ENCODE data around the gene CLMN.

Gene CLMN

GRCh38 chr14:95361373-95362137 is 41.8 kb upstream of the CLMN start:
- Mint-ChIP-seq H3K4me3 (peak overlapping the region; percentile 69), H3K4me1 (peaks cover 42% of the 10 kb centered on the region), H3K27ac (no peak overlapping the region), H3K9me3 (no peaks in the 10 kb centered on the region), H3K27me3 (ENCODE audit: low read depth, poor library complexity) (peaks cover 47% of the 10 kb centered on the region), H3K36me3 (ENCODE audit: low read depth) (no peaks in the 10 kb centered on the region)
- TF ChIP-seq CTCF (IDR thresholded peaks at IDR 0.05), result peak; percentile 59
- peak; percentile 35 for DNase-seq

GRCh38 chr14:95360828-95361227 is 41.1 kb upstream of the CLMN start:
- H3K4me1 Mint-ChIP-seq, result peaks cover 42% of the 10 kb centered on the region
- no peaks in the 10 kb centered on the region for H3K36me3 Mint-ChIP-seq (ENCODE audit: low read depth)
- DNase-seq, result no peak
- no peak overlapping the region for H3K4me3 Mint-ChIP-seq
- H3K27ac Mint-ChIP-seq, result no peak overlapping the region
- TF ChIP-seq CTCF (IDR thresholded peaks at IDR 0.05), result no peak
- H3K27me3 Mint-ChIP-seq (ENCODE audit: low read depth, poor library complexity), result peaks cover 47% of the 10 kb centered on the region
- no peaks in the 10 kb centered on the region for H3K9me3 Mint-ChIP-seq

GRCh38 chr14:95359994-95360826 is 40.5 kb upstream of the CLMN start:
- TF ChIP-seq CTCF (IDR thresholded peaks at IDR 0.05), result no peak
- Mint-ChIP-seq H3K27ac (no peak overlapping the region), H3K4me1 (peaks cover 42% of the 10 kb centered on the region), H3K9me3 (peaks cover 4% of the 10 kb centered on the region), H3K4me3 (no peak overlapping the region), H3K27me3 (ENCODE audit: low read depth, poor library complexity) (peaks cover 47% of the 10 kb centered on the region), H3K36me3 (ENCODE audit: low read depth) (no peaks in the 10 kb centered on the region)
- DNase-seq, result peak; percentile 62

GRCh38 chr14:95356245-95356869 is 36.6 kb upstream of the CLMN start:
- H3K4me3 Mint-ChIP-seq, result no peak overlapping the region
- H3K36me3 Mint-ChIP-seq (ENCODE audit: low read depth), result peaks cover 9% of the 10 kb centered on the region
- peaks cover 6% of the 10 kb centered on the region for H3K4me1 Mint-ChIP-seq
- peaks cover 25% of the 10 kb centered on the region for H3K27me3 Mint-ChIP-seq (ENCODE audit: low read depth, poor library complexity)
- H3K9me3 Mint-ChIP-seq, result peaks cover 27% of the 10 kb centered on the region
- DNase-seq, result no peak
- H3K27ac Mint-ChIP-seq, result no peak overlapping the region
- no peak for TF ChIP-seq CTCF (IDR thresholded peaks at IDR 0.05)

GRCh38 chr14:95355422-95355821 is 35.7 kb upstream of the CLMN start:
- Mint-ChIP-seq H3K27me3 (ENCODE audit: low read depth, poor library complexity) (peaks cover 21% of the 10 kb centered on the region), H3K4me3 (no peak overlapping the region), H3K27ac (no peak overlapping the region), H3K9me3 (peaks cover 27% of the 10 kb centered on the region), H3K36me3 (ENCODE audit: low read depth) (peaks cover 9% of the 10 kb centered on the region), H3K4me1 (peaks cover under 1% of the 10 kb centered on the region)
- DNase-seq, result no peak
- no peak for TF ChIP-seq CTCF (IDR thresholded peaks at IDR 0.05)

Data from nephron progenitor cell (in vitro differentiated cells).